T-helper 1 cell (primary cell): ENCODE measurements around the gene EPHB2.
A peak's percentile ranks its signal among the peaks of the same experiment; 100 is the strongest.
"Not testable (repeated sequence)": the region's sequence is repeated elsewhere in the genome, so short reads cannot be mapped to it uniquely, and the experiment has no call there.

Experiments used
- DNase-seq, 5 donors: peaks; one replicate each; pipeline ENCODE4 v3.0.0-alpha.2; 2012 to 2020

Gene EPHB2

GRCh38 chr1:22920026-22920733 lies 209.5 kb downstream of the EPHB2 start:
- no peak for DNase-seq

- DNase-seq = no peak
Observed at GRCh38 chr1:22920734-22921451, 210.3 kb downstream of the EPHB2 start.

- DNase-seq = no peak
Observed at GRCh38 chr1:22921452-22922126, 210.9 kb downstream of the EPHB2 start.

GRCh38 chr1:22922640-22923039 lies 212.0 kb downstream of the EPHB2 start:
- DNase-seq = no peak

- no peak for DNase-seq
Observed at GRCh38 chr1:22925111-22925510, 214.5 kb downstream of the EPHB2 start.

DNA sequence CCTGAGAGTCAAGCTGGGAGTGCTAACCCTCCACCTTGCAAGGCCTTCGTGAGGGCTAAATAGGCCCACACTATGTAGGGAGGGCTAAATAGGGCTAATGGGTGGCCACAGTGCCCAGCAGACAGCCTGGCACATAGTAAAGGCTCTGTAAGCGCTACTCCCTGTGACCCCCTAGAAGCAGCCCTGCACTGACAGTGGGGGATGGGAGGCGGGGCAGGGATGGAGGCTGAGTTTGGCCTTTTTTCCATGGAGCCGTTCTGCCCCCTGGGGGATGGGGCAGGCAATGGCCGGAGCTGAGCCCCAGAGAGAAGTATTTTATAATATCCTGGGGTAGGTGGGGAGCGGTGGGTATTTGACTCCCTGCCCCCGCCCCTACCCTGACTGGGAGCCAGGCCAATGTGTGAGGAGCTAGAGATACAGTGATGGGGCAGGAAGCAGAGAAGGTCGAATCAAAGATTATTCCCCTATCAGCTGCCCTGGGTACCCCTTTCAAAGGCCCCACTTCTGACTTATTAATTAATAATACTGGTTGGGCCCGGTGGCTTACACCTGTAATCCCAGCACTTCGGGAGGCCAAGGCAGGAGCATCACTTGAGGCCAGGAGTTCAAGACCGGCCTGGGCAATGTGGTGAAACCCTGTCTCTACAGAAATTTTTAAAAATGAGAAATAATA lies 219.7 kb downstream of the EPHB2 start:
- DNase-seq = peak in 1 of 5 donors; percentile 0

DNA sequence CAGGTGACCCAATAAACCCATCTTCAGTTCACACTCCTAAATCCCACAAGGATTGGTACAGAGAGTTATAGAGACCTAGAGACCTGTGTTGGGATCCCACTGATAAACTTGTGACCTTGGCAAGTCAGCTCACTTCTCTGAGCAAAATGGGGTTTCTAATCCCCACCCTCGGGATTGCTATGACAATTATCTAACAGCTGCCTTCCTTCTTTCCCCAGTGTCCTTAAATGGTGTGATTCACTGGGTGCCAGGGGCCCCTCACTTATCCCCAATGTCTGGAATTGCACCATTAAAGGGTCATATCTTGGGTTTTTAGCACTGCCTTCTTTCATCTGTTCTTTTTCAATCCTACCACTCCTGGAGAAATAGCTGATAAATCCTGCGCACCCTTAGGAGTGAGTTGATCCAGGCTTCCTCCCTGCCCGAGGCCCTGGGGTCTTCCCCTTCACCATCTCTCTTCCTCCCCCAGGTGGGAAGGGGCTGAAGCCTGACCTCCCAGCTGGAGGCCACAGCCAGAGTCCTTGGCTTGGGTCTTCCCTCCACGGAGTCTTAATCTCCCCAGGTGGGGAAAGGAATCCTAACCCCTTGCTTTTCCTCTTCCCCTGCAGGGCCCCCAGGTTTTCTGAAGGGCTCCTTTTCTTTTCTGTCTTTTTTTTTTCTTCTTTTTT lies 222.3 kb downstream of the EPHB2 start:
- DNase-seq = no peak

DNA sequence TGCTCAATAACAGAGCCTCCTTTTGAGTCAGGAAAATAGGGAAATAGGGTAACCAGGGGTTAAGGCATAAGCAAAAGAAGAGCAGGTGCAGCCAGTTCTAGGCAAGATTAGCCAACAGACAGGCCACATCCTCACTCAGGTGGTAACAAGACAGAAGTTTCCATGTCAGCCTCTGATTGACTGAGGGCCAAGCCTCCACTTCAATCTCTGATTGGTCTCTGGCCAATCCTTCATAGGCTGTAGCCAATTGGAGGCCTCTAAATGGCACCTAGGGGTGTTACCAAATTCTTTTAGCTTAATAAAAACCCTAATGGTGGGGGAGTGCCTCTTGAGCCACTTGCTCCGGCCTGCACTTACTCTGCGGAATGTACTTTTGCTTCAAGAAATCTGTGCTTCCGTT lies 224.8 kb downstream of the EPHB2 start:
- DNase-seq = no peak

- no peak for DNase-seq
Observed at GRCh38 chr1:22936681-22937080, 226.0 kb downstream of the EPHB2 start.

DNA sequence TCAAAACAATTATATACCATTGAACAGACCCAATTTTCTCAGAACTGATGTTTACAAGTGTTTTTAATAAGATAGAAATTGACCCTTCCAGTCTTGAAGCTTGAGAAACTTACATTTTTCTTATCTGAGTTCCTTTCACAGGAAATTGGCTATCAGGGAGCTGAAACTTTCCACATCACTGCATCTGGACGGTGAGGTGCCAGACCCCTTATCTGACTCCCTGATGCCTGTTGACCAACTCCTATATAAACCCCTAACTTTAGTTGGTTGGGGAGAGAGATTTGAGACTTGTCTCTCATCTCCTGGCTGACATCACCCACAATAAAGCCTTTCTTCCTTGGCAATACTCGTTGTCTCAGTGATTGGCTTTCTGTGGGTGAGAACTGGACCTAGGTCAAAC lies 230.6 kb downstream of the EPHB2 start:
- DNase-seq = no peak

- DNase-seq = no peak
Observed at GRCh38 chr1:22944346-22945055, 233.9 kb downstream of the EPHB2 start.

- not testable (repeated sequence) for DNase-seq
Observed at GRCh38 chr1:22945171-22945570, 234.5 kb downstream of the EPHB2 start.

GRCh38 chr1:22949822-22950331 lies 239.2 kb downstream of the EPHB2 start:
- DNase-seq = no peak

DNA sequence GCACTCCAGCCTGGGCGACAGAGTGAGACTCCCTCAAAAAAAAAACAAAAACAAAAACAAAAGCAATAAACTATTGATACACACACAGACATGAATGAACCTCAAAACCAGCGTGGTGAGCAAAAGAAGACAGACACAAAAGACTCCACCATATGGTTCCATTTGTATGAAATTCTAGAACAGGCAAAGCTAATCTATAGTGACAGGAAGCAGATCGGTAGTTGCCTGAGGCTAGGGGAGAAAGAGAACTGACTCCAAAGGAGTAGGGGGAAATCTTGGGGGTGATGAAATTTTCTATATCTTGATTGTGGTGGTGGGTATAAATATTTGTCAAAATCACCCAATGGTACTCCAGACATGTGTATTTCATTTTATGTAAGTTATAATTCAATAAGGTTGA lies 241.2 kb downstream of the EPHB2 start:
- DNase-seq = no peak

DNA sequence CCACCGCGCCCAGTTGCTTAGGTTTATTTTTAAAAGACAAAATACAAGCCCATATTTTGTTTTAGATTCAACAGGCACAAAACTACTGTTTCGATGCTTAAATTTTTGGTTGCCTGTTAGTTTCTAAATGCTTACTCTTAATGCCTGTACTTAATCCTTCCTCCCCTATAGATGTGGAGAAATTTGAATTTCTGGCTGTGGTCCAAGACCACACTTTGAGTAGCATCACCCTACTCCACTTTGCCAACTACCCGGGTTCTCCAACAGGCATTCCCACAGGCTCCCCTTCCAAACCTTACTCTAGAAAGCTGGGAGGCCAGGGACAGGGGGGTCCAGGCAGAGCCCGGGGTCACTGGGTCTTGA lies 242.0 kb downstream of the EPHB2 start:
- no peak for DNase-seq

- no peak for DNase-seq
Observed at GRCh38 chr1:22953057-22953739, 242.6 kb downstream of the EPHB2 start.

GRCh38 chr1:22953740-22954141 lies 243.1 kb downstream of the EPHB2 start:
- no peak for DNase-seq

GRCh38 chr1:22955146-22955545 lies 244.5 kb downstream of the EPHB2 start:
- DNase-seq = no peak

GRCh38 chr1:22957066-22957465 lies 246.4 kb downstream of the EPHB2 start:
- DNase-seq = no peak

DNA sequence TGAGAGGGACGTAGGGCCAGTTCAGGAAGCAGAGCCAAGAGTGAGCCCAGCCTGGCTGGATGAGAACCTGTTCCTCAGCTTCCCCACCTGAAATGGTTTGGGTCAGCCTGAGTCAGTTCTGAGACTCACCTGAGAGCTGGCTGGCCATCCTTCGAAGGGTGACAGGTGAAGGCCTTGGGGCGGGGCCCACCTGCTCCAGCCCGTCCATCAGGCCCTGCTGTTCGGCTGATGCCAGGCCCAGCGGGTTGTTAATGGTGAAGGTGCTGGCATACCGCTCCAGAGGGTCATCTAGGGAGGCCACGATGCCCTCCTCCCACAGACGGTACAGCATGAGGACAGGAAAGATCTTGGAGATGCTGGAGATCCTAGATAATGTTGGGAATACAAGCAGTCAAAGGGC lies 247.9 kb downstream of the EPHB2 start:
- no peak for DNase-seq
